T-helper 1 cell treated with Interleukin-12 subunit alpha and Interleukin-12 subunit beta and Interleukin-4 antibody, amounts not matched to agents 30 ng/mL and 1 ng/mL, for 36 hours (primary cell): Measurements from ENCODE around the gene EZR. TPM values are rescaled to one million over a fixed set of nuclear protein-coding genes. Genes with fewer than 3 reads are reported as not detected.

Experiments
- intact Hi-C: fragments of 100-400 bp; cut with micrococcal nuclease; formaldehyde crosslinking; loops from one replicate; pipeline ENCODE4 v1.15.1; 2024
- total RNA-seq: library from RNA; stranded (reverse); gene quantifications from 2 replicates; pipeline ENCODE4 v1.2.3, GENCODE V29; 2022

EZR gene
- total RNA-seq, 1 donor from 2014 or later: 236 TPM

- intact Hi-C loops: no loop called here
Measured at GRCh38 chr6:158780246-158780884, 38.8 kb downstream of the EZR start.

DNA sequence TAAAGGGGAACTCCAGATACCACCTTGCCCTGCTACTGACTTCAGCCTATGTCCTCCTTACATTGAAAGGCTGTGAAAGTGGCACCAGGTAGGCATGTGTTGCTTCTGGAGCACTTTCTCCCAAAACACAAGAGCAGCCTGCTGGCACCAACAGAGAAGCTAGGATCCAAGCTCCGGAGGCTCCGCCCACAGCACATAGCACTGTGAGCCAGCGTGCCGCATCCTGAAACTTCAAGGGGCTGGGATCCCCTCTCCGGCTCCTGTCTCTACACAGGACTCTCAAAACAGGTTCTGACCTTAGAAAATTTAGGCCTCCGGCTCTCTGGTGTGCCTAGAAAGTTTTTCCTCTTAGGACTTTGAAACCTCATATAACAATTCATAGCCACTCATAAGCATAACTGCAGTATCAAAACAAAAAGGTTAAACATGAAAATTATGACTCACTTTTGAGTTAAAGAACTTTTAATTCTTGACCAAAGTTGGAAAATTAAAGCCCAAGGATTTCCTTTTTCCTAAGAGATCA lies 41.1 kb downstream of the EZR start:
- intact Hi-C loops: no loop called here

- intact Hi-C loops: no loop called here
Measured at GRCh38 chr6:158777510-158777909, 41.7 kb downstream of the EZR start.

GRCh38 chr6:158776737-158777136 lies 42.4 kb downstream of the EZR start:
- intact Hi-C loops: no loop called here

DNA sequence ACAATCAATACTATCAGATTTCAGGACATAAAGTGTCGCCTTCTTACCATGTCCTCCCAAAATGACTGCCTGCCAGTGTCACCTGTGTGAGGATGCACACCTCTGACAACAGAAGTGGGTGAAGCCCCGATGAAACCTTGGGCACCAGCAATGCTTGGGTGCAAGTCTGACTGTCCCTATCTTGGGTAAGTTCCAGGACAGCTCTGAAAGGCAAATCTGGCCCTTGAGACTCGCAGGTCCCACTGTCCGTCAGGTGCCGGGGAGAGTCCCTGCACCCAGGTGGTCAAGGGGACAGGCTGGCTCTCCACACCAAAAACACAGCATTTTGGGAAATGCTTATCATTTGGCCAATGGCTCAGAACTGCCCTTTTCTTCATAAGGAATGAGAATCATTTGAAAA lies 43.3 kb downstream of the EZR start:
- intact Hi-C loops: no loop called here

DNA sequence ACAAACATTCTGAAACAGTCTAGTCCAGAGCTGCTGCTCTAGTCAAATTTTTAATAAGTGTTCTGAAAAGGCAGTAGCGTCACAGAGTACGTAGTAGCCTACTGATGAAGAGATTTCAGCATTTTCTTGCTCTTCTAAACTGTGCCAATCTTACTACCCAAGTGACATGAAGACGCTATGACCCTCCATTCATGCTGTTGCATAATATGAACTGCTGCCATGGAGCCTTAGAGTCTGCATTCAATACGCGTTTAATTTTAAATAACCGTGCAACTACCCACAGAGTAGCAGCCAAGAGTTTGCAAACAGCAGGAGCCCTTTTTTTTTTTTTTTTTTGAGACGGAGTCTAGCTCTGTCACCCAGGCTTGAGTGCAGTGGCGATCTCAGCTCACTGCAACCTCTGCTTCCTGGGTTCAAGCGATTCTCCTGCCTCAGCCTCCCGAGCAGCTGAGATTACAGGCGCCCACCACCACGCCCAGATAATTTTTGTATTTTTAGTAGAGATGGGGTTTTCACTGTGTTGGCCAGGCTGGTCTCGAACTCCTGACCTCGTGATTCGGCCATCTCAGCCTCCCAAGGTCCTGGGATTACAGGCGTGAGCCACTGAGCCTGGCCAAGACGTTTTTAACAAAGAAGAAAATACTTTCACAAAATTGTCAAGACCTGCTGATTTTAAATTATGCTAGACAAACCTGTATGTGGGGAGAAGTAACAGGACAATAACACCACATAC lies 44.3 kb downstream of the EZR start:
- intact Hi-C loops: no loop called here

DNA sequence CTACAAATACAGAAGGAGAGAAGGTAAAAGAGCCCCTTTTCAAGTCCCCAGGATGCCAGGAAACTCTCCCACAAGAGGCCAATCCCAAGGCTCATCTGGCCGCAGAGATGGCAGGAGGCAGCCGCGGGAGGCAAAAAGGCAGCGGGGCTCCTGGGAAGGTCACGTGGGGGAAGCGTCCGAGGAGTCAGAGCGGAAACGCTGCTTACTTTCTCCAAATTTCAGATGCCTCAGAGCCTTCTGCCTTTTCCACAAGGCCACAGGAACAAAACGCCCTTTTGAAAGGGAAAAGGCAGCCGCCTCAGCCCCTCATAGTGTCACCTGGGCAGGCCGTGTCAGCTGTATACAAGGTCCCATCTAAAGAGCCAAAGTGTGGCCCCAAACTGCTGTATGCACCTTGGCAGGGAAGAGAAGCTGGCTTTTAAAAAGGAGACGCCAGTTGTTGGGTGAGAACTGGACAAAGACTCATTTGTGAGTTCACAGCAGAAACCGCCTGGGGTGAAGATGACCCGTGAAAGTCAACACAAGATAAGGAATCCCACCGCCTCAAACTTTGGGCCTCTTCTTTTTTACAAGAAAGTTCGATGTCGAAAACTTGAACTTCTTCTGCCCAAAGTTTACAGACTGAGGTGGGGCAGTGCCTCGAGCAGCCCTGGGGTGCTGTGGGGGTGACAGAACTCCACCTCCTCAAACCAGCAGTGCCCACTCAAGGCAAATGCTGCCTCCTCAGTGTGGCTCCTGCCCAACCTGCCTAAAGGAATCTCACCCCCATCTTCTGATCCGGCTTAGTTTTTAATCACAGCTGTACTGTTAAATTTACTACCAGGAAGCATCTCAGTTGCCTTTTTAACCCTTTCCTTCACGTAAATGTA lies 45.4 kb downstream of the EZR start:
- intact Hi-C loops: no loop called here

- intact Hi-C loops: no loop called here
Measured at GRCh38 chr6:158772851-158773371, 46.3 kb downstream of the EZR start.

- intact Hi-C loops: no loop called here
Measured at GRCh38 chr6:158772172-158772571, 47.0 kb downstream of the EZR start.

- intact Hi-C loops: no loop called here
Measured at GRCh38 chr6:158771399-158772152, 47.6 kb downstream of the EZR start.

DNA sequence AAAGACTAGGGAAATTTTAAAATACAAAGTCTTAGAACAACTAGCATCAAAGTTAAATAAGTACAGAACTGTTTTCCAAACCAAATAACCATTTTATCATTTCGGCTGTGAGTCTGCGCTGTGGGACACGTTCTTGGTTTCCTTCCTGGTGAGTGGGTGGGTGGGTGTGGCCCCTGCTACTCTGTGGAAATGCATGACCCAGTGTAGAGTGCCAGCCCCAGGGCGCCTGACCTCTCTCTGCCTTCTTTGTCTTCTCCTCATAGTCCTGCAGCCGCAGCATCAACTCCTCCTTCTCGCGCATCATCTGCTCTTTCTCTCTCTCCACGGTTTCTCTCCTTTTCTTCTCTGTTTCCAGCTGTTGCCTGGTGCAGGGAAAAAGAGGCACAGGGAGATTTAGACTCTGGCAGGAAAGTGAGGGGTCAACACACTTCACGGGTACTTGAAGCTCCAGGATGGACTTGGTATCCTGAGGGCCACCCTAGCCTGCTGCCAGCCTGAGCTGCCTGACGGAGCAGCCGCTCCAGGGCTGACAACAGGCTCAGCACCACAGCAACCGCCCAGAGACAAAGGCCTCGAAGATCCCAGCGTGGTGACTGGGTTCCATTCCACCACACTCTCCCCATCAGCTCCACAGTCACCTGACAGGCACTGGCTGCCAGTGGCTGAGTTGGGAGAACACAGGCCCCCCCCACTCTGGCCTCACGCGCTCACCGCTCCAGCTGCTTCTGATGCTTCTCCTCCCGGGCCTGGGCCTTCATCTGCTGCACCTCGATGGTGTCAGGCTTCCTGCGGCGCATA lies 48.4 kb downstream of the EZR start:
- intact Hi-C loops: no loop called here

GRCh38 chr6:158769771-158770432 lies 49.3 kb downstream of the EZR start:
- intact Hi-C loops: no loop called here

DNA sequence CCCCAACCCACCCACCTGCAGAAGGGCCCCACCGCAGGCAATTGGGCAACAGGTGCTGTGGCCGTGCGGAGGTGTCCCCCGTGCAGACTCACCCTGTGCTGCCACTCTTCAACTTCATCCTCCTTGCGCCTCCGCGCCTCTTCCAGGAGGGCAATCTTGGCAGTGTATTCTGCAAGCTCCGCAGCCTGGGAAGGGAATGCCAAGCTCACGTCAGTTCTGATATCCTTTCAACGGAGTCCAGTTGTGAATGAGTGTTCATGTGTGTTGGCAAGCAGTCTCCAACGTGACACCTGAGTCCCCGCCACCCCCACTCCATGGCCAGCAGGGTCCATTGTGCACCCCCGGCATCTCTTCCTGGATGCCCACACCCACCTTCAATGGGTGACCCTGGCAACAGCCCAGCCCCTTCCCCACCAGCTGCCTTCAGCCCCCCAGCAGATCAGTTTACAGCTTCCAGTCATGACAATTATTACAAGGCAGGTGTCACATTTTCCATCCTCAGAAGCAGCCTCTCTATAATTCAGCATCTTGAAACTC lies 49.9 kb downstream of the EZR start:
- intact Hi-C loops: no loop called here

DNA sequence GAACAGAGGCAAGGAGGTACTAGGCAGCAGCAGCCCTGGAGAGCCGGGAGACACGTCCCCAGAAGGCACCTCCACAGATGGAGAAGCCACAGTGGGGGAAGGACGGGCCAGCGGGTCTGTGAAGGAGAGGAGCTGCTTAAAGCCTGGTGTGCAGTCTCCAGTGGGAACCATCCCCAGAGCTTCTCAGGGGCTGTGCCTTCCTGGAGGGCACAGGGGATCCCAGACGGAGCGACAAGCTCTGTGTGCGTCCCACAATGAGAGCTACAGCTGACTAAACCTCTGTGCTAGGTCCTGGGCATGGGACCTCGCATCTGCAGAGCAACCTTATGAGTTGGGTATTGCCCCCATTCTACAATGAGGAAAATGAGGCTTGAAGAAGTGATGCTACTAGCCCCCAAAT lies 50.7 kb downstream of the EZR start:
- intact Hi-C loops: no loop called here

GRCh38 chr6:158767709-158768108 lies 51.5 kb downstream of the EZR start:
- intact Hi-C loops: no loop called here

DNA sequence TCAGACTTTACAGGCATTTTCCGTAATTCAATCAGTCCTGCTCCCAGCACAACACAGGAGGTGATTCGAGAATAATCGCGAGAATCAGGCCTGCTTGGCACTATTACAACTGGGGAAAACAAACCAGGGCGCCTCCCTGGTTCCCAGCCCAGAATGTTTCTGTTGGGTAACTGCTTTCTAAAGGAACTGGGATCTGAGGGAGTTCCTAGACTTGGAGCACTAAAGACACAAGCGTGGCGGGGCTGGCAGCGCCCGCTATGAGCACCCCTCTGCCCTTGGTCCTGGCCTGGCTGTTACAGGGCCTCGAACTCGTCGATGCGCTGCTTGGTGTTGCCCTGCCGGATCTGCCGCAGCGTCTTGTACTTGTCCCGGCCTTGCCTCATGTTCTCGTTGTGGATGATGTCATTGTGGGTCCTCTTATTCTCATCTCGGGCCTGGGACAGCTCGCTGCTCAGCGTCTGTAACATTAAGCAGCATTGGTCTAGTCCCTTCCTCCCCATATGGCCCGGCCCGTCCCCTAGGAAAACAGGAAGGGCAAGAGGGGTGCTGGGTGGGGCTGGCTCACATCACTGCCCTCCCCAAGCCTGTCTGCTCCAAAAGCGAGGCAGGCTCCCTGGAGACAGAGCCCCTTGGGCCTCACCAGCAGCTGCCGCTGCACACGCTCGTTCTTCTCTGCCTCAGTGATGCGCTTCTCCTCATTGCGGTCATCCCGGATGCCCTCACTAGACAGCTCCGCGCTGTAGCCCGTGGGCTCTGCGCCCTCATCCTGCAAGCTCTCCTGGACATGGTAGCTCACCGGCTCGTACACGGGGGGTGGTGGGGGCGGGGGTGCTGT lies 52.3 kb downstream of the EZR start:
- intact Hi-C loops: no loop called here

- intact Hi-C loops: no loop called here
Measured at GRCh38 chr6:158765499-158766068, 53.6 kb downstream of the EZR start.

- intact Hi-C loops: no loop called here
Measured at GRCh38 chr6:158764926-158765325, 54.2 kb downstream of the EZR start.
